ENCODE measurements around the gene TCFL5.
"Not testable (repeated sequence)": the region's sequence is repeated elsewhere in the genome, so short reads cannot be mapped to it uniquely, and the experiment has no call there.

The TCFL5 gene

DNA sequence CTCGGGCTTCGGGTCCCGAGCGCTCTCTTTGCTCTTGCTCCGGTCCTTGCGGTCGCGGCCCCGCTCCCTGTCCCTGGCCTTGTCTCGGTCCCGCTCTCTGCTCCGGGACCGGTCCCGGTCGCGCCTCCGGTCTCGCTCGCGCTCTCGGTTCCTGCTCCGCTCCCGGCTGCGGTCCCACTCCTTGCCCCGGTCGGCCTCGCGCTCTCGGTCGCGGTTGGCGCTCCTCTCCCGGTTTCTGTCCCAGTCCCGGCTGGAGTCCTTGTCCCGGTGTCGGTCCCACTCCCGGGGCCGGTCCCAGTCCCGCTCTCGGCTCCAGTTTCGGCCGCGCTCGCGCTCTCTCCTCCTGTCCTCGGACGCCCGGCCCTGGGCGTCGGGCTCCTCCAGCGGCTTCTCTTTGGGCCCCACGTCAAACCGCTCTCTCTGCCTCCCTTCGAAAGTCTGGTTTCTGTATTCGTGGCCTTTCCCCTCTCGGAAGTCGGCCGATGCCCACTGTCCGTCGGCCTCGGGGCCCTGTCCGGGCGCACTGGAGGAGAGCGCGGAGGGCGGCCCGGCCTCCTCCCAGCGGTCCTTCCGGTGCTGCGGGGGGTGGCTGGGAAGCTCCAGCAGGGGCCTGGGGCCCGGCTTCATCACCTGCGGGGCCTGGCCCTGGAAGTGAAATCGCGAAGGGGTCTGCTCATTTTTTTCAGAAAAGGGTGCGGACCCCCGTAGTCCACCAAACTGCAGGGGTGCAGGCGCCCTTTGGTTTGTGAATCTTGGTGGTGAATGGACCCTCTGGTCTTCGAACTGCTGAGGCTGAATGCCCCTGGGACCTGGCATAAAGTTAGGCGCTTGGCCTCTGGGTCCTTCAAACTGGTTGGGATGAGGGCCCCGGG lies 17.9 kb upstream of the TCFL5 start:
- DNase-seq, result no peak

GRCh38 chr20:62878244-62879038 lies 16.8 kb upstream of the TCFL5 start:
- DNase-seq, result no peak

GRCh38 chr20:62876902-62877816 lies 15.5 kb upstream of the TCFL5 start:
- DNase-seq, result no peak

GRCh38 chr20:62876501-62876901 lies 14.9 kb upstream of the TCFL5 start:
- no peak for DNase-seq

DNA sequence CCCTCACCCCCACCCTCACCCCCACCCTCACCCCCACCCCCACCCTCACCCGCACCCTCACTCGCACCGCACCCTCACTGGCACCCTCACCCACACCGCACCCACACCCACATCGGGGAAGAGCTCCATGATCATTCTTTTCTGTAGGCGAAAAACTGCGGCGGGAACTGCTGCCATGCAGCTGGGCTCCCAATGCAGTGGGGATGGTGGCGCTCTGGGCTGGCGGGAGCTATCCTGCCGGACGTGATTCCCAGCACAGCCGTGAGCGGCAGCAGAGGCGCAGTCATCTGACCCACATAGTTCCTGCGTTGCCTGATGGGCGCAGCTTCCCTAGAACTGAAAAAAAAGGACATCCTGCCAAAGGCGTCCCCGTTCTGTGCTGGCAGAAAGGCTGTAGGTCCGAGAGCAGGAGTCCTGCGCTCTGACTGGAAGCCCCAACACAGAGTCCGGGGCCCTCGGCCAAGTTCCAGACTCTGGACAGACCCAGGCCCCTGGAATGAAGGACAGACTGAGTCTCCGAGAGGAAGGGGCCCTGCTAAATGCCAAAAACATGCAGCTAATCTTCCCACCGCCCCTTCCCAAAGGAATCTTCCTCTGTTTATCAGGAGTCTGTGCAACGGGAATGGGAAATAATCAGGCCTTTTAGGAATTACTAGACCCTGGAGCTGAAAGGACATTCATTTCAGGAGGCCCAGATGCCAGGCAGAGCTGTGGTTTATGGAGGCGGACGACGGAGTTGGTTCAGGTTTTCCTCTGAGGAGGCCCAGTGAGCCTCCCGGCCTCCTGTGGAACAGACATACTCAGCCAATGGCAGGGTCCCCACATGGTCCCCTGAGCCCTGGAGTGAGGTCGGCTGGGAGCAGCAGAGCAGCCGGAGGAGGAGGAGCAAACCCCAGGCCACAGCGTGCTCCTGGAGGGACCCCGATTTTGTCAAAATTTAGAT lies 14.1 kb upstream of the TCFL5 start:
- DNase-seq, result peak; percentile 85

GRCh38 chr20:62874964-62875344 lies 13.3 kb upstream of the TCFL5 start:
- no peak for DNase-seq

DNA sequence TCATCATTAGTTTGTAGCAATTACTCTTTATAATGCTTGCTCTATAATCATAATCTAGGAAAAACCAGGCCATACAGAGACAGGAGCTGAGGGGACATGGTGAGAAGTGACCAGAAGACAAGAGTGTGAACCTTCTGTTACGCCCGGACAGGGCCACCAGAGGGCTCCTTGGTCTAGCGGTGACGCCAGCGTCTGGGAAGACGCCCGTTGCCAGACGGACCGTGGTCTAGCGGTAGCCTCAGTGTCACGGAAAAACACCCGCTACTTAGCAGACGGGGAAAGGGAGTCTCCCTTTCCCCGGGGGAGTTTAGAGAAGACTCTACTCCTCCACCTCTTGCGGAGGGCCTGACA lies 12.0 kb upstream of the TCFL5 start:
- DNase-seq, result not testable (repeated sequence)

- DNase-seq, result no peak
Measured at GRCh38 chr20:62873280-62873679, 11.7 kb upstream of the TCFL5 start.

GRCh38 chr20:62872862-62873261 lies 11.2 kb upstream of the TCFL5 start:
- DNase-seq, result no peak

- DNase-seq, result no peak
Measured at GRCh38 chr20:62872184-62872847, 10.7 kb upstream of the TCFL5 start.

GRCh38 chr20:62864207-62864606 lies 2.6 kb upstream of the TCFL5 start:
- no peak for DNase-seq

DNA sequence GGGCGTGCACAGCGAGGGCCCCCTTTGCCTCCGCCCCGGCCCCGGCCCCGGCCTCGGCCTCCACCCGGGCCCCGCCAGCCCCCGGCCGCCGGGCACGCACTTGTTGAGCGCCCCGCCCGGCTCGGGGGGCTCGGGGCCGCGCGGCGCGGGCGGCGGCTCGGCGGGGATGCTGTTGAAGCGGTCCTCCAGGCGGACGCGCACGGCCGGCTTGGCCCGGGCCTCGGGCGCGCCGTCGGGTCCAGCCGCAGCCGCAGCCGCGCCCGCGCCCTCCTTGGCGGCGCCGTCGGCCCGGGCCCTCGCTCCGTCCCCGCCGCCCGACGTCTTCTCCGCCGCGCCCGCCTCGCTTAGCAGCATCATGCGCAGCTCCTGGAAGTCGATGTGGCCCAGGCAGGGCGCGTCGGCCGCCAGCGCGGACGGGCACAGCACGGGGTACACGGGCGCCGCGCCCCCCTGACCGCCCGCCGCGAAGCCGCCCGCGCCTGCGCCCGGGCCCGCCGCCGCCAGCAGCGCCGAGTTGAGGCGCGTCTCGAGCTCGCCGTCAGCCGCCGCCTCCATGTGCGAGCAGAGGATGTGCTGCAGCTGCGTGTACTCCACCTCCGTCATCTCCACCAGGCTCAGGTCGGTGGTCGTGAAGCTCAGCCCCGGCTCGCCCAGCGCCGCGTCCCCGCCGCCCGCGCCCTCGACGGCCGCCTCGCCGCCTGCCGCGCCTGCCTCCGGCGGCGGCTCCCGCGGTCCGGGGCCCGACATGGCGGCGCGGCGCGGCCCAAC lies 514 bp downstream of the TCFL5 start:
- no peak for DNase-seq

DNA sequence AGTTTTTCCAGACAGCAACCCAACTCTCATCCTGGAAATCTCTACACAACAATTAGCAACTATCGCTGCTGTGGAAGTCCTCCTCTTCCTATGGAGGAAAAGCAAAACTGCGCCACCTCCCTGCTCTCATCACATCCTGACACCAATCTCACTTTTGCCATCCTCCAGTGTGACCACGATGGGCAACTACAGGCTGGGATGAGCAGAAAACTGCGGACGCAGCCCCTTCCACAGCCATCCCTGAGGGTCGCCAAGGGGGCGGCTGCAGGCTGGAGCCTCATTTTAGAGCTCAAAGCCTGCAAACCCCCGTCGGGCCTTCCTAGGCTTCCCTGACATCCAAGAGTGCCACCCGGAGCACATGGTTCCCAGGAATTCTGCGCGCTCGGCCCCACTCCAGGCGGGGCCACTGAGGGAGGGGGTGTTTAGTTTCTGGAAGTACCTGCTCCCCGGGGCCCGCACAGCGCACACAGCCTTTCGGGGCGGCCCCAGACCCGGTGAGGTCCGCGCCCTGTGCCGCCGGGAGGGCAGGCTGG lies 1.2 kb downstream of the TCFL5 start:
- no peak for DNase-seq

DNA sequence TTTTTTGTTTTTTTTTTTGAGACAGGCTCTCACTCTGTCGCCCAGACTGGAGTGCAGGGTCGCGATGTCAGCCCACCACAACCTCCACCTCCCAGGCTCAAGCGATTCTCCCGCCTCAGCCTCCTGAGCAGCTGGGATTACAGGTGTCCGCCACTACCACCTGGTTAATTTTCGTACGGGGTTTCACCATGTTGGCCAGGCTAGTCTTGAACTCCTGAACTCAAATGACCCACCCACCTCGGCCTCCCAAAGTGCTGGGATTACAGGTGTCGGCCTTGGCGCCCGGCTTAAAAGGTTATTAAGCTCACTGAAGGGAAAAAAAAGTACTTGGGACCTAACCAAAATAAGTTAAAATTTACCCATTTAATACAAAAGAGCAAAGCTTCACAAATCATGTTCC lies 1.9 kb downstream of the TCFL5 start:
- DNase-seq, result no peak

- no peak for DNase-seq
Measured at GRCh38 chr20:62858058-62858830, 3.4 kb downstream of the TCFL5 start.

DNA sequence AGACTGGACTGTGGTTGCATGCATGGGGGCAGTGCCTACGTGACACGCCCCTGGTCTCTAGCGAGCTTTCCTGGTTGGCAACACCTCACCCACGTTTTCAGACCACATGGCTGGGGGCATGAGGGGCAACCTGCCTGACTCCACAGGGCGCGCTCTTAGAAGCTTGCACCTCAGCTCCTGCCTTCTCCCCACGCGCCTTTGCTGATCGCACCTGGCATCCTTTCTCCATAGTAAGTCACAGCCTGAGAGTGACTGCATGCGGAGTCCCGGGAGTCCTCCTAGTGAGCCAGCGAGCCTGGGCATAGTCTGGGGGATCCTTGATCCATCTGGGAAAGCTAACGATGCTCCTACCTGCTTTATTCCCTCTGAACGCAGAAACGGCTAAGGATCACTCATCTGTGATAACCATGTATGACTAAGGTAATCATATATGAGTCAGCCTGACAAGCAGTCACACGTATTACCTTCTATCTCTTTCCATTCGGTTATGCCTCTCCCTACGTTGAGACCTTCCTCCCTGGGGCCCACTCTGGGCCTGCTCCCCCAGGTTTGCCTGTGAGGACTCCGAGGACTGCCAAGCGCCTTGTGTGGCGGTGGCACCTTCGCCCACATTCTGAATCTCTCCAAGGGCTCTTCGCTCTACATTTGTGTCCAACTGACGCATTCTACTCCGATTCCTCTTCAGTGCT lies 4.5 kb downstream of the TCFL5 start:
- DNase-seq, result no peak

DNA sequence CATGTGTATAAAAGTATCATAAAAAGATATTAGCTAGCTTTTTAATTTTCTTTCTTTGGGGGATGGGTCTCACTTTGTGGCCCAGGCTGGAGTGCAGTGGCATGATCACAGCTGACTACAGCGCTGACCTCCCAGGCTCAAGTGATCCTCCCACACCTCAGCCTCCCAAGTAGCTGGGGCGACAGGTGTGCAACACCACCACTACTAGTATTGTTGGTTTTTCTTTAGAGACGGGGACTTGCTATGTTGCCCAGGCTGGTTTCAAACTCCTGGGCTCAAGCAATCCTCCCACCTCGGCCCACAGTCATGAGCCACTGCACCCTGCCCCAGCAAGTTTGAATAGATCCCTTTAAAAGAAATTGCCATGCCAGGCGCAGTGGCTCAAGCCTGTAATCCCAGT lies 6.5 kb downstream of the TCFL5 start:
- DNase-seq, result no peak

DNA sequence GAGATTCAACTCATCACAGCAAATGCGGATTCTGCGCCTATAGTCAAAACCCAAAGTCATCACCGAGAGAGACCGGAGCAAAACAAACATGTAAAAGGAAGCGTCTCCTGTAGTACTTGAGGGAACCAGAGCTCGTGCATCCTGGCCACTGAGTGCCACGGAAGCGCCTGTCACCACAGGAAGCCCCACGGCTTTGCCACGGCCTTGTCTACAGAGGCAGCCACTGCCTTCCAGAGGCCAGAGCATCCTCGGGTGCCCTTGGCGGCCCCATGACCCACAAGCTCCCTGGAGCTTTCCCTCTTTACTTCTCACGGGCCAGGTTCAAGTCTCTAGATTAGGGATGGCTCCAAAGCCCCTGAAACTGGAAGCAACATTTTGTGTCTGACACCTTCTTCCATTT lies 7.5 kb downstream of the TCFL5 start:
- DNase-seq, result no peak

DNA sequence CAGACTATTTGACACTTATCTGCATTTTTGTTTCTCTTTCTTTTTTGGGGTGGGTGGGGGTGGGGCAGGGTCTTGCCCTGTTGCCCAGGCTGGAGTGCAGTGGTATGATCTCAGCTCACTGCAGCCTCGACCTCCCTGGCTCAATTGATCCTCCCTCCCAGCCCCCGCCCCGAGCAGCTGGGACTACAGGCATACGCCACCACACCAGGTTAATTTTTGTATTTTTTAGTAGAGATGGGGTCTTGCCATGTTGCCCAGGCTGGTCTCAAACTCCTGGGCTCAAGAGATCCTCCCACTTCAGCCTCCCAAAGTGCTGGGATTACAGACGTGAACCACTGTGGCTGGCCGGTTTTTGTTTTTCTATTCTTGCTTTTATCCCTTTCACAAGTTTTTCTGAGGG lies 8.3 kb downstream of the TCFL5 start:
- DNase-seq, result not testable (repeated sequence)

Data from GOT3 (cell line).